HG03280 (cell line): ENCODE results near the gene HLA-DQB2.
"Not testable (repeated sequence)": the region's sequence is repeated elsewhere in the genome, so short reads cannot be mapped to it uniquely, and the experiment has no call there.

ENCODE experiments used
- ATAC-seq: cut with Tn5 transposase; IDR thresholded peaks from one replicate; pipeline ENCODE4 v1.9.1; 2021; ENCODE audit warnings: mild to moderate bottlenecking, moderate library complexity; ENCODE audit not compliant: unreplicated experiment

The HLA-DQB2 gene

DNA sequence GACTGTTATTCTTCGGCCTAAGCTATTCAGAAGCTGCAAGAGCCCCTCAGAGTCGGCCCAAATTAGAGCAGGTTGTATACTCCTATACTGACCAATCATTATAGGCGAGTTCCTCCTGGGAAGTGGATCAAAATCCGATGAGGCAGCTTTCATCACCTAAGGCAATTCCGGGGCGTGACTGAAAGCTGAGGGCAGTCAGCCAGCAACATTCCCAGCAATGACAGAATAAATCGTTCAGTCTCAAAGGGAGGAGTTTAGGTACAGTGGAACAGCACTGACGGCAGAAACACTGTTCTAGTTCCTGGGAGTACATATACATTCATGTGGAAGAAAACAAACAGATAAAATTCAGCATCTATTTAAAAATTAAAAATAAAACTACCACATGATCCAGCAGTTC lies 10.8 kb downstream of the HLA-DQB2 start:
- no peak for ATAC-seq

- ATAC-seq, result not testable (repeated sequence)
Measured at GRCh38 chr6:32745649-32746048, 17.7 kb downstream of the HLA-DQB2 start.

- ATAC-seq, result no peak
Measured at GRCh38 chr6:32744776-32745175, 18.6 kb downstream of the HLA-DQB2 start.

GRCh38 chr6:32742374-32742773 lies 21.0 kb downstream of the HLA-DQB2 start:
- no peak for ATAC-seq

DNA sequence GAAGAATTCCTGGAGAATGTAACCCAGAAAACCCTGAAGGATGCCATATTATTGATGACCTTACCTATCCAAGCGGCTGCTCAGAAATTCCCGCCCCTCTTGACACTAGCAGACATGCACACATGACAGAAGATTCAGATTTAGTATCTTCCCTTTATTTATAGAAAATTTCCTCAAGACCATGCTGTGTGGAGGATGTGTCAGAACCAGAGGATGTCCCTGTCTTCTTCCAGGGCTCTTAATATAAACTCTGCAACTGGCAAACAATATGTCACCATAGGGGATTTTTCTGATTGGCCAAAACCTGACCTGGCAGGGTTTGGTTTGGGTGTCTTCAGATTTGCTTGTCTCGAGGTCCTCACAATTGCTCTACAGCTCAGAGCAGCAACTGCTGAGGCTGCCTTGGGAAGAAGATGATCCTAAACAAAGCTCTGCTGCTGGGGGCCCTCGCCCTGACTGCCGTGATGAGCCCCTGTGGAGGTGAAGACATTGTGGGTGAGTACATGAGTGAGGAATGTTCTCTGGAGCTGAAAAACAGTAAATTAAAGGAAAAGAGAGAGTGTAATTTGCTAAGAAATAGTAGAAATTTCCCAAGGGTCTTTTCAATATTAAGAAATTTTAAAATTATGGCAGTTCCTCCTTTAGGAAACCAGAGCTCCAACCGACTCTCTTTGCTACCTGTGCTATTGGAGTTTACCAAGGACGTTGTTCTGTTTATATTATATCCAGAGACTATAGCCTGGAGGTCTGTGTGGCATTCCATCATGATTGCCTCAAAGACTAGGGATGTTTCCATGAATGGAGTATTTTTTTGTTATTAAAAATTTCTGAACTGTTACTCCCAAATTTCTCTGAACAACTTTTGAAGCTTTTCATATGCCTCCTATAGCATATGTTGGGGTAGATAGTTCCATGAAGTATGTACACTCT lies 22.0 kb downstream of the HLA-DQB2 start, which contains the start of gene HLA-DQA2:
TSS of gene HLA-DQA2 (plus strand) at position 361 of the 930 bp plus-strand sequence. CDS start at position 414, 53 bp downstream.
- no peak for ATAC-seq

DNA sequence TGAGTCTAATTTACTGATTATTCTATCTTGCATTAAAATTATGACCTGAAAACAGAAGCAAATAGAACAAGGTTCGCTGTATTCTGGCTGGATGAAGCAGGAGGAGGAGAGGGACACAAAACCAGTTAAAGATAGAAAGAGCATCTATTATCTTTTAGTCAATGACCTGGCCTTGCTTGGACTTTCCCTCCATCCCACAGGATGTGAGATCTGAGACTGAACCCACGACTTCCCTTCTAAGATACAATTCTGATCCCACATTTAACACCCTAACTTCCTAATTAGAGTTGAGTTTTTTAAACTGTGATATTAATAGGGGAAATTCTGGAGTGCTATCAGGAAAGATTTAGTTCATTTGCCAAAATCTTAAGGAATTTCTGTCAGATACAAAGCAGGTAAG lies 25.2 kb downstream of the HLA-DQB2 start:
- no peak for ATAC-seq

GRCh38 chr6:32718879-32719278 lies 44.5 kb downstream of the HLA-DQB2 start:
- no peak for ATAC-seq

- ATAC-seq, result no peak
Measured at GRCh38 chr6:32716396-32716795, 46.9 kb downstream of the HLA-DQB2 start.

GRCh38 chr6:32713241-32713640 lies 50.1 kb downstream of the HLA-DQB2 start:
- no peak for ATAC-seq

GRCh38 chr6:32709625-32710024 lies 53.7 kb downstream of the HLA-DQB2 start:
- no peak for ATAC-seq
